ENCODE data around the gene CCDC136.

Gene CCDC136

GRCh38 chr7:128745706-128746105 is 46.1 kb upstream of the CCDC136 start:
- Histone ChIP-seq H2BK12ac (ENCODE audit: low read length) (no peak overlapping the region), H3K9me3 (ENCODE audit: insufficient read depth, low read depth, low read length) (no peaks in the 10 kb centered on the region), H3K4me3 (ENCODE audit: low read depth, low read length) (no peak overlapping the region), H3K4me1 (ENCODE audit: control insufficient read depth in 1 of 2, insufficient read depth in 2 of 2, low read length in 2 of 2) (peaks cover 2% of the 10 kb centered on the region in 2 experiments), H3K79me1 (ENCODE audit: low read length) (no peaks in the 10 kb centered on the region), H3K4me2 (ENCODE audit: low read length) (no peak overlapping the region), H3K27me3 (ENCODE audit: insufficient read depth, low read length) (no peaks in the 10 kb centered on the region), H4K12ac (ENCODE audit: low read depth, low read length) (no peak overlapping the region), H3K36me3 (ENCODE audit: control insufficient read depth in 1 of 2, insufficient read depth in 2 of 2, low read length in 2 of 2) (peaks cover 15 to 17% of the 10 kb centered on the region in 2 experiments), H3K27ac (ENCODE audit: low read depth, low read length) (no peak overlapping the region), H2BK120ac (ENCODE audit: insufficient read depth, low read length, poor library complexity) (no peak overlapping the region), H2AFZ (ENCODE audit: insufficient read depth, low read length, poor library complexity) (no peak overlapping the region), H3K14ac (ENCODE audit: low read length) (no peak overlapping the region), H3K4ac (ENCODE audit: low read depth, low read length) (peak overlapping the region; percentile 69), H3K9ac (ENCODE audit: low read length) (no peak overlapping the region), H3K18ac (ENCODE audit: low read length) (no peak overlapping the region), H4K8ac (ENCODE audit: low read depth, low read length) (no peak overlapping the region), H2AK5ac (ENCODE audit: low read length) (no peak overlapping the region), H4K91ac (ENCODE audit: low read depth, low read length) (no peak overlapping the region), H2BK5ac (ENCODE audit: low read depth, low read length, poor library complexity) (no peak overlapping the region), H3K23ac (ENCODE audit: low read length) (no peak overlapping the region), H3K79me2 (ENCODE audit: control insufficient read depth, insufficient read depth, low read length, poor library complexity) (peaks cover 16% of the 10 kb centered on the region)
- WGBS (ENCODE audit: extremely low coverage, insufficient coverage, insufficient read length): no CpG with 5 or more reads among the region's 1 CpG
- DNase-seq: no peak

GRCh38 chr7:128747327-128748079 is 44.3 kb upstream of the CCDC136 start:
- no peak overlapping the region for H3K4me3 ChIP-seq (ENCODE audit: low read depth, low read length)
- no peak overlapping the region for H3K27ac ChIP-seq (ENCODE audit: low read depth, low read length)
- H4K8ac ChIP-seq (ENCODE audit: low read depth, low read length): no peak overlapping the region
- no peaks in the 10 kb centered on the region for H3K27me3 ChIP-seq (ENCODE audit: insufficient read depth, low read length)
- H2AK5ac ChIP-seq (ENCODE audit: low read length): no peak overlapping the region
- no peak overlapping the region for H2BK120ac ChIP-seq (ENCODE audit: insufficient read depth, low read length, poor library complexity)
- H3K36me3 ChIP-seq (ENCODE audit: control insufficient read depth in 1 of 2, insufficient read depth in 2 of 2, low read length in 2 of 2): peaks cover 20 to 22% of the 10 kb centered on the region in 2 experiments
- H3K79me1 ChIP-seq (ENCODE audit: low read length): no peaks in the 10 kb centered on the region
- H2BK5ac ChIP-seq (ENCODE audit: low read depth, low read length, poor library complexity): no peak overlapping the region
- H3K9me3 ChIP-seq (ENCODE audit: insufficient read depth, low read depth, low read length): no peaks in the 10 kb centered on the region
- peaks cover 13% of the 10 kb centered on the region for H3K79me2 ChIP-seq (ENCODE audit: control insufficient read depth, insufficient read depth, low read length, poor library complexity)
- H3K4me1 ChIP-seq (ENCODE audit: control insufficient read depth in 1 of 2, insufficient read depth in 2 of 2, low read length in 2 of 2): peaks cover 0 to 2% of the 10 kb centered on the region in 2 experiments
- DNase-seq: peak in 1 of 2 donors; percentile 25
- no CpG with 5 or more reads among the region's 6 CpGs for WGBS (ENCODE audit: extremely low coverage, insufficient coverage, insufficient read length)
- no peak overlapping the region for H3K14ac ChIP-seq (ENCODE audit: low read length)
- no peak overlapping the region for H2BK12ac ChIP-seq (ENCODE audit: low read length)
- H4K91ac ChIP-seq (ENCODE audit: low read depth, low read length): no peak overlapping the region
- H4K12ac ChIP-seq (ENCODE audit: low read depth, low read length): no peak overlapping the region
- no peak overlapping the region for H3K4me2 ChIP-seq (ENCODE audit: low read length)
- H3K23ac ChIP-seq (ENCODE audit: low read length): no peak overlapping the region
- no peak overlapping the region for H3K18ac ChIP-seq (ENCODE audit: low read length)
- H3K4ac ChIP-seq (ENCODE audit: low read depth, low read length): no peak overlapping the region
- no peak overlapping the region for H2AFZ ChIP-seq (ENCODE audit: insufficient read depth, low read length, poor library complexity)
- H3K9ac ChIP-seq (ENCODE audit: low read length): no peak overlapping the region

- Histone ChIP-seq H3K4ac (ENCODE audit: low read depth, low read length) (no peak overlapping the region), H3K9ac (ENCODE audit: low read length) (no peak overlapping the region), H2AK5ac (ENCODE audit: low read length) (no peak overlapping the region), H3K36me3 (ENCODE audit: control insufficient read depth in 1 of 2, insufficient read depth in 2 of 2, low read length in 2 of 2) (peaks cover 21 to 39% of the 10 kb centered on the region in 2 experiments), H3K27me3 (ENCODE audit: insufficient read depth, low read length) (no peaks in the 10 kb centered on the region), H3K23ac (ENCODE audit: low read length) (no peak overlapping the region), H3K79me2 (ENCODE audit: control insufficient read depth, insufficient read depth, low read length, poor library complexity) (no peaks in the 10 kb centered on the region), H4K8ac (ENCODE audit: low read depth, low read length) (no peak overlapping the region), H3K79me1 (ENCODE audit: low read length) (no peaks in the 10 kb centered on the region), H4K12ac (ENCODE audit: low read depth, low read length) (no peak overlapping the region), H2BK12ac (ENCODE audit: low read length) (no peak overlapping the region), H2BK5ac (ENCODE audit: low read depth, low read length, poor library complexity) (no peak overlapping the region), H3K18ac (ENCODE audit: low read length) (no peak overlapping the region), H2BK120ac (ENCODE audit: insufficient read depth, low read length, poor library complexity) (no peak overlapping the region), H3K9me3 (ENCODE audit: insufficient read depth, low read depth, low read length) (no peaks in the 10 kb centered on the region), H3K4me1 (ENCODE audit: control insufficient read depth in 1 of 2, insufficient read depth in 2 of 2, low read length in 2 of 2) (no peaks in the 10 kb centered on the region), H3K27ac (ENCODE audit: low read depth, low read length) (no peak overlapping the region), H3K4me3 (ENCODE audit: low read depth, low read length) (no peak overlapping the region), H3K4me2 (ENCODE audit: low read length) (no peak overlapping the region), H3K14ac (ENCODE audit: low read length) (no peak overlapping the region), H4K91ac (ENCODE audit: low read depth, low read length) (no peak overlapping the region), H2AFZ (ENCODE audit: insufficient read depth, low read length, poor library complexity) (no peak overlapping the region)
- WGBS (ENCODE audit: extremely low coverage, insufficient coverage, insufficient read length): no CpG with 5 or more reads among the region's 1 CpG
- no peak for DNase-seq
Observed at GRCh38 chr7:128752251-128752650, 39.5 kb upstream of the CCDC136 start.

- Histone ChIP-seq H4K91ac (ENCODE audit: low read depth, low read length) (no peak overlapping the region), H2BK120ac (ENCODE audit: insufficient read depth, low read length, poor library complexity) (no peak overlapping the region), H3K4me1 (ENCODE audit: control insufficient read depth in 1 of 2, insufficient read depth in 2 of 2, low read length in 2 of 2) (no peaks in the 10 kb centered on the region), H4K12ac (ENCODE audit: low read depth, low read length) (no peak overlapping the region), H3K18ac (ENCODE audit: low read length) (no peak overlapping the region), H3K27ac (ENCODE audit: low read depth, low read length) (no peak overlapping the region), H3K36me3 (ENCODE audit: control insufficient read depth in 1 of 2, insufficient read depth in 2 of 2, low read length in 2 of 2) (peaks cover 18 to 47% of the 10 kb centered on the region in 2 experiments), H4K8ac (ENCODE audit: low read depth, low read length) (no peak overlapping the region), H3K27me3 (ENCODE audit: insufficient read depth, low read length) (no peaks in the 10 kb centered on the region), H3K79me2 (ENCODE audit: control insufficient read depth, insufficient read depth, low read length, poor library complexity) (no peaks in the 10 kb centered on the region), H3K9me3 (ENCODE audit: insufficient read depth, low read depth, low read length) (no peaks in the 10 kb centered on the region), H3K79me1 (ENCODE audit: low read length) (no peaks in the 10 kb centered on the region), H3K4me2 (ENCODE audit: low read length) (no peak overlapping the region), H3K14ac (ENCODE audit: low read length) (no peak overlapping the region), H2BK12ac (ENCODE audit: low read length) (no peak overlapping the region), H2AK5ac (ENCODE audit: low read length) (no peak overlapping the region), H3K4me3 (ENCODE audit: low read depth, low read length) (no peak overlapping the region), H3K9ac (ENCODE audit: low read length) (no peak overlapping the region), H3K4ac (ENCODE audit: low read depth, low read length) (no peak overlapping the region), H2BK5ac (ENCODE audit: low read depth, low read length, poor library complexity) (no peak overlapping the region), H3K23ac (ENCODE audit: low read length) (no peak overlapping the region), H2AFZ (ENCODE audit: insufficient read depth, low read length, poor library complexity) (no peak overlapping the region)
- no CpG with 5 or more reads among the region's 2 CpGs for WGBS (ENCODE audit: extremely low coverage, insufficient coverage, insufficient read length)
- no peak for DNase-seq
Observed at GRCh38 chr7:128755075-128755818, 36.5 kb upstream of the CCDC136 start.

All from trophoblast cell (in vitro differentiated cells and primary cell).